Measurements from ENCODE around the gene TMEM235. TPM values are rescaled to one million over a fixed set of nuclear protein-coding genes. Genes with fewer than 3 reads are reported as not detected.
"Not testable (repeated sequence)": the region's sequence is repeated elsewhere in the genome, so short reads cannot be mapped to it uniquely, and the experiment has no call there.

Gene TMEM235
- total RNA-seq, 2 experiments from 2014 or later: 0.32 TPM; not detected in 1

DNA sequence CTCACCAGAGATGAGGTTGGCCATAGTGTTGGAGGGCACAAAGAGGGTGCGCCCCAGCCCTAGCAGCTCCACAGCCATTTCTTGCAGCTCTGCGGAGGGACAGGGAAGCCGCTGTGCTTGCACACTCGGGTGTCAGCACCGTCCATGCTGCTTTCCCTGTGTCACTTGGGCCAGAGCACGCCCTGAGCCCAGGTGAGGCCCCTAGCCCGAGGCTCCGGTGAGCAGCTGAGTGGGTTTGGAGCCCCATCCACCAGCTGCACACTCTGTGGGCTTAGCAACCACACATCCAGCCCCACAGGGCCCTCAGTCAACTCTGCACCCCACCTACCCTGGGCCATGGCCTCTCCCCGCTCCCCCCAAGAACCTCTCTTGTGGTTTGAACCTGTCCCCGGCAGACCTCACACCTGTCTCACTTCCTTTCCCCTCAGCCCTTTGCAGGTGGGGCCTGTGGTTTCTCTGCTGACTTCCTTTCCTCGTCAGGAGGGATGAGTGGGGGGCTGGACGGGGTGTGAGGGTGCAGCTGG, 20.7 kb downstream of the TMEM235 start:
- no peak for TF ChIP-seq EZH2phosphoT487 (IDR thresholded peaks at IDR 0.05; ENCODE audit: borderline replicate concordance, low read depth, low read length)
- TF ChIP-seq, protein P1, sequence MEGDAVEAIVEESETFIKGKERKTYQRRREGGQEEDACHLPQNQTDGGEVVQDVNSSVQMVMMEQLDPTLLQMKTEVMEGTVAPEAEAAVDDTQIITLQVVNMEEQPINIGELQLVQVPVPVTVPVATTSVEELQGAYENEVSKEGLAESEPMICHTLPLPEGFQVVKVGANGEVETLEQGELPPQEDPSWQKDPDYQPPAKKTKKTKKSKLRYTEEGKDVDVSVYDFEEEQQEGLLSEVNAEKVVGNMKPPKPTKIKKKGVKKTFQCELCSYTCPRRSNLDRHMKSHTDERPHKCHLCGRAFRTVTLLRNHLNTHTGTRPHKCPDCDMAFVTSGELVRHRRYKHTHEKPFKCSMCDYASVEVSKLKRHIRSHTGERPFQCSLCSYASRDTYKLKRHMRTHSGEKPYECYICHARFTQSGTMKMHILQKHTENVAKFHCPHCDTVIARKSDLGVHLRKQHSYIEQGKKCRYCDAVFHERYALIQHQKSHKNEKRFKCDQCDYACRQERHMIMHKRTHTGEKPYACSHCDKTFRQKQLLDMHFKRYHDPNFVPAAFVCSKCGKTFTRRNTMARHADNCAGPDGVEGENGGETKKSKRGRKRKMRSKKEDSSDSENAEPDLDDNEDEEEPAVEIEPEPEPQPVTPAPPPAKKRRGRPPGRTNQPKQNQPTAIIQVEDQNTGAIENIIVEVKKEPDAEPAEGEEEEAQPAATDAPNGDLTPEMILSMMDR (conservative IDR thresholded peaks at IDR 0.05; ENCODE audit: low read length): no peak
- no TSS peak for BruUV-seq (replicated peaks)
- Histone ChIP-seq H3K4me2 (ENCODE audit: low read length) (peak overlapping the region; percentile 66), H3K36me3 (ENCODE audit: insufficient read depth, low read length) (no peaks in the 10 kb centered on the region), H3K4me1 (ENCODE audit: insufficient read depth, low read length, poor library complexity, severe bottlenecking) (peaks cover 40% of the 10 kb centered on the region), H3K79me2 (ENCODE audit: insufficient read depth, low read depth, low read length) (no peaks in the 10 kb centered on the region), H2AFZ (ENCODE audit: low read length) (no peak overlapping the region), H3K4me3 (ENCODE audit: low read depth, low read length, poor library complexity, severe bottlenecking) (peak overlapping the region; percentile 30), H4K20me1 (ENCODE audit: insufficient read depth, low read length) (no peaks in the 10 kb centered on the region), H3K9me2 (ENCODE audit: insufficient read depth, low read length) (no peaks in the 10 kb centered on the region), H3K27ac (ENCODE audit: low read depth, low read length, poor library complexity, severe bottlenecking) (peak overlapping the region; percentile 61), H3K9me3 (ENCODE audit: low read length) (no peaks in the 10 kb centered on the region)
- intact Hi-C loops (cut with micrococcal nuclease; ENCODE audit: unreplicated experiment): loop anchor here (1.0 to 5.0 kb wide), 5 partner anchors 10 to 120 kb away; partner anchors contain the start of genes AFMID, TK1 and TMC8
- ChIA-PET CTCF (ENCODE audit: unreplicated experiment) (interaction anchor here (1.0 to 1.1 kb wide), 2 partner anchors 14 to 37 kb away, joined by 3 read pairs; no protein-coding TSS in a partner anchor), POLR2A (no interaction called here)
- peak; percentile 94 for DNase-seq (ENCODE audit: low spot score)

DNA sequence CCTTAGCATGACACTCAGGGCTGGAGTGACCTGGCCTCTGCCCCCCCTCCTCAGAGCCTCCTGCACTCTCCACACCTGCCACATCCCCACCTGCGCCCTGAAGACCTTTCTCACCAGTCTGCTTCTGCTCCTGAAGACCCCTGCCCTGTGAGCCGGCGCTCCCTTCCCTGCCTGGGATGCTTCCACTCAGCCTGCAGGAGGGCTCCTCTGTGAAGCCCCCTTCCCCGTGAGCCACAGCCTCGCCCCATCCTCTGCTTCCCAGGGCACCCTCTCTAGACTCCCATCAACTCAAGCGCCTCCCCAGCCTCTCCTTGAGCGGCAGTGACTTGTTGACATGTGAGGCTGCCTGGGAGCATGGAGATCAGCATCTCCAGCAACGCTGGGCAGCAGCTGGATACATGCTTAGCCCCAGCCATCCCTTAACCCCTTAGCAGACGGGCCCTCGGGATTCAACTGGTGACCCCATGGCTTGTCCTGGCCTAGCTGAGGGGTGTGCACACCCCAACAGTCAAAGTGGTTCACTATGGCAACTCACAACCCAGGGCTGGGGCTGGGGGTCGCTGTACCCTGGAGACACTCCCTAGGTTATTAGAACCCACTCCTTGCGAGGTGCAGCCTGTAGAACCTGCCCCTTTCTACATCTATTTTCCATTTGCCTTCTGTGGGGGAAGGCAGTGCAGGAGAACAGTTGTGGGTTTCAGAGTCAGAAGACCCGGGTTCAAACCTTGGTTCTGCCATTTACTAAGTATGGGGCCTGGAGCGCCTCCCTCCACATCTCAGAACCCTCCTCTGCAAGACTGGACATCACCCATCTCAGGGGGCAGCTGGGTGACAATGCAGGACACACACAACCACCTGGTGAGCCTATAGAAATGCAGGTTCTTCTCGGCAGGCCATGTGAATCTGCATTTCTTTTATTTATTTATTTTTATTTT, 21.5 kb downstream of the TMEM235 start:
- peaks cover 48% of the 10 kb centered on the region for H3K4me1 ChIP-seq (ENCODE audit: insufficient read depth, low read length, poor library complexity, severe bottlenecking)
- ChIA-PET POLR2A (no interaction called here), CTCF (ENCODE audit: unreplicated experiment) (no interaction called here)
- DNase-seq (ENCODE audit: low spot score): peak; percentile 65
- no peak overlapping the region for H2AFZ ChIP-seq (ENCODE audit: low read length)
- H3K4me3 ChIP-seq (ENCODE audit: low read depth, low read length, poor library complexity, severe bottlenecking): peak overlapping the region; percentile 30
- no TSS peak for BruUV-seq (replicated peaks)
- H3K9me3 ChIP-seq (ENCODE audit: low read length): no peaks in the 10 kb centered on the region
- no peaks in the 10 kb centered on the region for H3K36me3 ChIP-seq (ENCODE audit: insufficient read depth, low read length)
- TF ChIP-seq, protein P1 (conservative IDR thresholded peaks at IDR 0.05; ENCODE audit: low read length): peak; percentile 28; the same call in 1 of the 2 replicates
- TF ChIP-seq EZH2phosphoT487 (IDR thresholded peaks at IDR 0.05; ENCODE audit: borderline replicate concordance, low read depth, low read length): no peak
- intact Hi-C loops (cut with micrococcal nuclease; ENCODE audit: unreplicated experiment): loop anchor here (1.0 to 5.0 kb wide), 5 partner anchors 11 to 121 kb away; partner anchors contain the start of genes AFMID, TK1 and TMC8
- H3K27ac ChIP-seq (ENCODE audit: low read depth, low read length, poor library complexity, severe bottlenecking): peak overlapping the region; percentile 61
- H3K4me2 ChIP-seq (ENCODE audit: low read length): peak overlapping the region; percentile 66
- no peaks in the 10 kb centered on the region for H4K20me1 ChIP-seq (ENCODE audit: insufficient read depth, low read length)
- no peaks in the 10 kb centered on the region for H3K79me2 ChIP-seq (ENCODE audit: insufficient read depth, low read depth, low read length)
- no peaks in the 10 kb centered on the region for H3K9me2 ChIP-seq (ENCODE audit: insufficient read depth, low read length)

GRCh38 chr17:78253636-78253945, 22.2 kb downstream of the TMEM235 start:
- POLR2A ChIA-PET: not testable (repeated sequence)

More at GRCh38 chr17:78253636-78253945, 22.2 kb downstream of the TMEM235 start:
- DNase-seq (ENCODE audit: low spot score); BruUV-seq (replicated peaks); H3K9me2 ChIP-seq (ENCODE audit: insufficient read depth, low read length); H3K9me3 ChIP-seq (ENCODE audit: low read length); CTCF ChIA-PET (ENCODE audit: unreplicated experiment); H4K20me1 ChIP-seq (ENCODE audit: insufficient read depth, low read length); H3K36me3 ChIP-seq (ENCODE audit: insufficient read depth, low read length); H2AFZ ChIP-seq (ENCODE audit: low read length); H3K79me2 ChIP-seq (ENCODE audit: insufficient read depth, low read depth, low read length): not testable (repeated sequence)
- H3K27ac ChIP-seq (ENCODE audit: low read depth, low read length, poor library complexity, severe bottlenecking): peak overlapping the region; percentile 19
- intact Hi-C loops (cut with micrococcal nuclease; ENCODE audit: unreplicated experiment): loop anchor here (5.0 kb wide), 2 partner anchors 89 to 121 kb away; partner anchors contain the start of gene TMC8
- peaks cover 55% of the 10 kb centered on the region for H3K4me1 ChIP-seq (ENCODE audit: insufficient read depth, low read length, poor library complexity, severe bottlenecking)
- H3K4me2 ChIP-seq (ENCODE audit: low read length): peak overlapping the region; percentile 63
- peak overlapping the region; percentile 67 for H3K4me3 ChIP-seq (ENCODE audit: low read depth, low read length, poor library complexity, severe bottlenecking)
